ENCODE data around the gene ZBTB7C. TPM values are rescaled to one million over a fixed set of nuclear protein-coding genes. Genes with fewer than 3 reads are reported as not detected.

The ZBTB7C gene
- total and polyA plus RNA-seq, 8 donors = 3.0 to 47.8 (median 19.3) TPM

DNA sequence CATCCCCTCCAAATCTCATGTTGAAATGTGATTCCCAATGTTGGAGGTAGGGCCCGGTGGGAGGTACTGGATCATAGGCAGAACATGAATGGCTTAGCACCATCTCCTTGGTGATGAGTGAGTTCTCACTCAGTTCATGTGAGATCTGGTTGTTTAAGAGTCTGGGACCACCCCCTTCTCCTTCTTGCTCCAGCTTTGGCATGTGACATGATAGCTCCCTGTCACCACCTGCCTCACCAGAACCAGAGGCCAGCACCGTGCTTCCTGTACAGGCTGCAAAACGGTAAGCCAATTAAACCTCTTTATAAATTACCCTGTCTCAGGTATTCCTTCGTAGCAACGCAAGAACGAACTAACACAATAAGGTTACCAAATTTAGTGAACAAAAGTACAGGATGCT is 95.4 kb downstream of the ZBTB7C start:
- H3K36me3 ChIP-seq = no peaks in the 10 kb centered on the region

DNA sequence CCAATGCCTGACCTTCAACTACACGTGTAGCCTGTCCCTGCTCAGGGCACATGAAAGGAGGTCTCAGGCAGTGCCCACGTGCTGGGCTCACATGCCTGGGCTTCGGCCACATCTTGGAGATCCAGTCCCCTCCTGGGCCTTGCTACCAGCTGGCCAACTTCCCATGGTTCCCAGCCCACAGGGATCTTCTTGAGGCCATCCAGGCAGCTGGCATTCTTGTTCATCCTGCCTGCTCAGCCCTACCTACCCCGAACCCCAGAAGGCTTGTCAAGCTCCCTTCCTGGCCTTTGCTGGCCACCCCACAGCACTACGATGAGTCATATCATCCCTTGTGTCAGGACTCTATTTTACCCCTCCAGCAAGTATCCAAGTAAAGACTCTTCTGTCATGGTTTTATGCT is 97.1 kb downstream of the ZBTB7C start:
- no peaks in the 10 kb centered on the region for H3K9me3 ChIP-seq
- TF ChIP-seq, protein P1, sequence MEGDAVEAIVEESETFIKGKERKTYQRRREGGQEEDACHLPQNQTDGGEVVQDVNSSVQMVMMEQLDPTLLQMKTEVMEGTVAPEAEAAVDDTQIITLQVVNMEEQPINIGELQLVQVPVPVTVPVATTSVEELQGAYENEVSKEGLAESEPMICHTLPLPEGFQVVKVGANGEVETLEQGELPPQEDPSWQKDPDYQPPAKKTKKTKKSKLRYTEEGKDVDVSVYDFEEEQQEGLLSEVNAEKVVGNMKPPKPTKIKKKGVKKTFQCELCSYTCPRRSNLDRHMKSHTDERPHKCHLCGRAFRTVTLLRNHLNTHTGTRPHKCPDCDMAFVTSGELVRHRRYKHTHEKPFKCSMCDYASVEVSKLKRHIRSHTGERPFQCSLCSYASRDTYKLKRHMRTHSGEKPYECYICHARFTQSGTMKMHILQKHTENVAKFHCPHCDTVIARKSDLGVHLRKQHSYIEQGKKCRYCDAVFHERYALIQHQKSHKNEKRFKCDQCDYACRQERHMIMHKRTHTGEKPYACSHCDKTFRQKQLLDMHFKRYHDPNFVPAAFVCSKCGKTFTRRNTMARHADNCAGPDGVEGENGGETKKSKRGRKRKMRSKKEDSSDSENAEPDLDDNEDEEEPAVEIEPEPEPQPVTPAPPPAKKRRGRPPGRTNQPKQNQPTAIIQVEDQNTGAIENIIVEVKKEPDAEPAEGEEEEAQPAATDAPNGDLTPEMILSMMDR (IDR thresholded peaks at IDR 0.05) = no peak
- TF ChIP-seq EP300 (IDR thresholded peaks at IDR 0.05) (no peak), POLR2A (IDR thresholded peaks at IDR 0.05) (no peak), POLR2AphosphoS5 (IDR thresholded peaks at IDR 0.05) (no peak)
- no peak overlapping the region for H3K27ac ChIP-seq
- H3K4me1 ChIP-seq = peaks cover 0 to 21% (median 11%) of the 10 kb centered on the region in 4 donors
- WGBS, 5 donors = 81 to 86% (median 85%) methylated on average over 5 of the region's 5 CpGs
- H3K4me3 ChIP-seq = no peak overlapping the region
- H3K36me3 ChIP-seq = no peaks in the 10 kb centered on the region
- DNase-seq = no peak
- H3K27me3 ChIP-seq = no peaks in the 10 kb centered on the region
- intact Hi-C loops (cut with DNase I; ENCODE audit: low total_unique reads) = no loop called here

More for the DNA sequence above, 95.4 kb downstream of the ZBTB7C start:
- Histone ChIP-seq H3K9me3 (no peaks in the 10 kb centered on the region), H3K4me1 (peaks cover 0 to 3% (median 0%) of the 10 kb centered on the region in 4 donors), H3K27ac (no peak overlapping the region), H3K27me3 (no peaks in the 10 kb centered on the region), H3K4me3 (no peak overlapping the region)
- no peak for DNase-seq
- WGBS, 5 donors = 87 to 94% (median 92%) methylated on average over 6 of the region's 6 CpGs
- TF ChIP-seq POLR2AphosphoS5 (IDR thresholded peaks at IDR 0.05) (no peak), EP300 (IDR thresholded peaks at IDR 0.05) (no peak), POLR2A (IDR thresholded peaks at IDR 0.05) (no peak)
- TF ChIP-seq, protein P1 (IDR thresholded peaks at IDR 0.05) = no peak
- intact Hi-C loops (cut with DNase I; ENCODE audit: low total_unique reads) = no loop called here

DNA sequence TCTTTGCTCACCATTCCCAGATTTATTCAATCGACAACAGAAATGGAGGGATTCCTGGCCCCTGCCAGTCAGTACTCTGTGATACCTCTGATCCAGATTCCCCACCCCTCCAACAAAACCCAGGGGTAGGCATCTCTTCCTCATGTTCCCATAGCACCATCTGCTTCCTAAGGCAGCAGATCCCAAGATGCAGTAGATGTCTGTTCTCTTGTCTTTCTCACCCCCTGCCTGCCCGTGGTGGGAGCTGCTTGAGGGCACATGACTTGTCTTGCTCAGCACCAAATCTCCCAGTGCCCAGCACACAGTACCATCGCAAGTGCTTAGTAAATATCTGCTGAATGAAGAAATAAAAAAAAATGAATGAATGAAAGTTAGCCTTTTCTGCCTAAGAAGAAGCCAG is 98.2 kb downstream of the ZBTB7C start:
- peak overlapping the region in 1 of 5 donors; percentile 1 for H3K27ac ChIP-seq
- no peaks in the 10 kb centered on the region for H3K36me3 ChIP-seq
- WGBS, 5 donors = 61 to 86% (median 78%) methylated on average over 3 of the region's 3 CpGs
- TF ChIP-seq POLR2AphosphoS5 (IDR thresholded peaks at IDR 0.05) (no peak), POLR2A (IDR thresholded peaks at IDR 0.05) (no peak), EP300 (IDR thresholded peaks at IDR 0.05) (no peak)
- TF ChIP-seq, protein P1 (IDR thresholded peaks at IDR 0.05) = no peak
- no peaks in the 10 kb centered on the region for H3K27me3 ChIP-seq
- intact Hi-C loops (cut with DNase I; ENCODE audit: low total_unique reads) = no loop called here
- no peak overlapping the region for H3K4me3 ChIP-seq
- H3K9me3 ChIP-seq = no peaks in the 10 kb centered on the region
- H3K4me1 ChIP-seq = peaks cover 0 to 29% (median 11%) of the 10 kb centered on the region in 4 donors
- DNase-seq = no peak

DNA sequence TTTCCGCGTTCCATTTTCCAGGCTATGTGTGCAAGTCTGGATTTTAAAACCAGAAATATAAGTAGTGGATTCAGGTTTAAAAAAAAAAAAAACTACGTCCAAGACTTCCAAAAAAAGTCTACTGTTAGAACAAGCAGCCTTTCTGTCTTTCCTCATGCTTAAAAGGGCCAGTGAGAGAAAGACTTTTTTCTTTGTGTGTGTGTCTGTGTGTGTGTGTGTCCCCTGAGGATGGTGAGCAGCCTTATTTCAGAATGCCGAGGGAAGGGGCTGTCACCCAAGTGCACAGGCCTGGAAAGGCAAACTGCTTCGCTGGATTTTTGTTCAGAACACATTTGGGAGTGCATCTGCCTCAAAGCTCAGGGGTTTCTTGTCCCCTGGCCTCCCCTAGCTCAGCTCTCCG is 98.8 kb downstream of the ZBTB7C start:
- Histone ChIP-seq H3K9me3 (no peaks in the 10 kb centered on the region), H3K4me1 (peaks cover 0 to 29% (median 11%) of the 10 kb centered on the region in 4 donors), H3K27me3 (no peaks in the 10 kb centered on the region), H3K27ac (peak overlapping the region in 1 of 5 donors; percentile 1), H3K4me3 (no peak overlapping the region), H3K36me3 (no peaks in the 10 kb centered on the region)
- intact Hi-C loops (cut with DNase I; ENCODE audit: low total_unique reads) = no loop called here
- TF ChIP-seq EP300 (IDR thresholded peaks at IDR 0.05) (no peak), POLR2A (IDR thresholded peaks at IDR 0.05) (no peak), POLR2AphosphoS5 (IDR thresholded peaks at IDR 0.05) (no peak)
- TF ChIP-seq, protein P1 (IDR thresholded peaks at IDR 0.05) = no peak
- WGBS, 5 donors = 72 to 87% (median 84%) methylated on average over 6 of the region's 6 CpGs
- DNase-seq = no peak
